ENCODE data around the gene HS3ST3A1. TPM values are rescaled to one million over a fixed set of nuclear protein-coding genes. Genes with fewer than 3 reads are reported as not detected.

HS3ST3A1 gene
- total RNA-seq, 1 donor, result 2.4 TPM

- no peak for DNase-seq (ENCODE audit: low read depth in 2 of 3, low spot score in 2 of 3)
Observed at GRCh38 chr17:13598353-13599167, 3.2 kb downstream of the HS3ST3A1 start.

DNA sequence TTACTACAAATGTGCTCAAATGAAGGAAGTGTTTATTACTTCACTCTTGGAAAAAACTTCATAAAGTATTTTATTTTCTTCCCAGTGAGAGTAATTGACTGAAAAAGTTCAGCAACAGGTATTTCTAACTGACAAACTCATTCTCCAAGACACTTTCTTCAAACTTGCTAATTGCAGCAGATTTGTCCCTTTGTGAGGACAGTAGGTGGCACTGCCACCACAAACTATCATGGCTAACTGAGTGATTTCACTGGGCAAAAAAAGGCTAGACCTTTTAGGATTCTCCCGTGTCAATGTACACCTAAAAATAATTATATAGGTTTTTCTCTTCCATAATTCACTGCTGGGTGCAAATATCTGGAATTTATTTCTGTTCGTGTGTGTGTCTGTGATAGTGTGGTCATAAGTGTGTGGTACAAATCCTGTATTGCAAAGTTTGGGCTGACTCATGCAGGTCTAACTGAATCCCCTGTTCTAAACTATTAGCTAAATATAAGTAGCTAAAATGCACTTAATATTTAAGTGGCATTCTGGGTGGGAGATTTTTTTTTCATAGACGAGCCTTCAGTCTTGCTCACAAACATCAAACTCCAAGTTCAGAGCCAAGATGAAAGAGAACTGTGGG is 3.9 kb downstream of the HS3ST3A1 start:
- peak in 1 of 3 donors; percentile 65 for DNase-seq (ENCODE audit: low read depth in 2 of 3, low spot score in 2 of 3)

- DNase-seq (ENCODE audit: low read depth in 2 of 3, low spot score in 2 of 3), result no peak
Observed at GRCh38 chr17:13596241-13596923, 5.3 kb downstream of the HS3ST3A1 start.

DNA sequence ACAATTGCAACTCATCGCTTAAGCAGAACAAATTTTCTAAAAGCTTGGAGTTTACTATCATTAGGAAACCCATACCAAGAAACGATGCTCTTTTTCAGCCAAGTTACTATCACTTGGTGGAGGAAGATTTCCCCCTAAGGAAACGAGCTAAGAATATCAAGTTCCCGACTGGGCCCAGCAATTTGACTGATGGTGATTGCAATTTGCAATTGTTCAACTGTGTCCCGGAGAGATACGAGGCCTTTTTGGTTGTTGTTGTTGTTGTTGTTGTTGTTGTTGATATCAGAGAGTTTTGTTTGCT is 6.2 kb downstream of the HS3ST3A1 start:
- no peak for DNase-seq (ENCODE audit: low read depth in 2 of 3, low spot score in 2 of 3)

DNA sequence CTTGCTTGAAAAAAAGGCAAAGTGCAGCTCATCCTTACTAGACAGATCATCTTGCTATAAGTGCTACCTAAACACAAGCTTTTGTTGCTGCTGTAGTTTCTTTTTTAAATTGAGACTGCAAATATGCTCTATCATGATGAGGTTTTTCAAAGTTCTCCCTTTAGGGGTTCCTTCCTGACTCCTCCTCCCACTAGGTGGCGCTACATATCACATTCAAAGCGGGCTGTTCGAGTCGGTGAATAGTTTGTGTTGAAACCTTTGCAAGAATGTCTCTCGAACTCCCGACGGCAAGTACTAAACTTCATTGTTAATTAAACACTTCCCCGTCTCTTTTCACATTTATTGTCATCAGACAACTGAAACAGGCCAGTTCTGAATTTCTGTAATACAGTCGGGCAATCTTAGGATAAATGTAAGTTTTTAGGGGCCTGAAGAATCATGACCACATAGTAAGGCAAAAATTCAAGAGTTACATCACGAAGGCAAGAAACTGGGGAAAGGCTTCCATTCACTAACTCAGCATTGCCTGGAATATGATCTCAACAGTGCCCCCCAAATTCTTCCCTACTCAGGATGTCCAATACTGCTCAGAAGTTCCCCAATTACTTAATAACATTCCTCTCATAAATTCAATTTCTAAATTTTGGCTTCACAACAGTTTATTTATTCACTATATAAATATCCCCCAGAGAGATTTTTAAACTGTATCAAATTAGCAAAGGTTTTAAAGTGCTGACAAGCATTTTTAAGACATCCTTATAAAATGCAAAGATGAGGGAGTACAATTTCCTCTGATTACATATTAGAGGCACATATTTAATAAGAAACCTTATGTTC is 6.7 kb downstream of the HS3ST3A1 start:
- peak; percentile 55 to 95 (median 84) for DNase-seq (ENCODE audit: low read depth in 2 of 3, low spot score in 2 of 3)

DNA sequence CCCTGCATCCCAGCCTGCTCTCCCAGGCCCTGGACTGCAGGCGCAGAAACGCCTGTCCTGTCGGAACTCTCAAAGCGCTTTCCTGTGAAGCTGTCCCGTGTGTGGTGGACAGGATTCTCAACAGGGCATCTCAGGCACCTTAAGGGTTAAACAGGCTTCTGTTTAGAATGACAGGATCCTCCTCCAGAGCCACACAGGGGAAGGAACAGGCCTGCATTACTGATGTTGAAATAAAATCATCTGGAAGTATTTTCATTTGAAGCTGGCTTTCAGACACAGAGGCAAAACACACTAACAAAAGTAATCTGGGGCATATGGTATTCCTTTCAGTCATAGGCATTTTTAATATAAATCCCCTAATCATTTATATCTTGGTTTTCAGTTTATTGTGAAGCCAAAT is 7.4 kb downstream of the HS3ST3A1 start:
- DNase-seq (ENCODE audit: low read depth in 2 of 3, low spot score in 2 of 3), result no peak

GRCh38 chr17:13593757-13594156 is 8.0 kb downstream of the HS3ST3A1 start:
- no peak for DNase-seq (ENCODE audit: low read depth in 2 of 3, low spot score in 2 of 3)

GRCh38 chr17:13593021-13593751 is 8.5 kb downstream of the HS3ST3A1 start:
- DNase-seq (ENCODE audit: low read depth in 2 of 3, low spot score in 2 of 3), result no peak

DNA sequence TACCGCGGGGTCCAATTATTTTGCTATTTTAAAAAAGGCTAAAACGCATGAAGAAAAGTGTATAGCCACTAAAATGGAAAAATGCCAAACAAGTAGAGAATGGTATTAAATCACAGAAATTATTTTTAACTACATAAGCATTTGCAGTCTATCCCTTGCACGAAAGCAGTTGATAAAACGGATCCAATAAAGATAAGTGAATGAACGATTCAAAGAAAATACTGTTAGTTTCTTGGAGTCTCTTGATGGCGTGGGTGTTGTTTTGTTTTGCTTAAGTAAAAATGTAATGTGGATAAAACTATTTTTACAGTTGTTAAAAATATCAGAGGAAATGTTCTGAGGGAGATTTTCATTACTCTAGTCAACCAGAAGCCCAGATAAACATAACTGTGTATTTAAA is 9.3 kb downstream of the HS3ST3A1 start:
- DNase-seq (ENCODE audit: low read depth in 2 of 3, low spot score in 2 of 3), result no peak

DNA sequence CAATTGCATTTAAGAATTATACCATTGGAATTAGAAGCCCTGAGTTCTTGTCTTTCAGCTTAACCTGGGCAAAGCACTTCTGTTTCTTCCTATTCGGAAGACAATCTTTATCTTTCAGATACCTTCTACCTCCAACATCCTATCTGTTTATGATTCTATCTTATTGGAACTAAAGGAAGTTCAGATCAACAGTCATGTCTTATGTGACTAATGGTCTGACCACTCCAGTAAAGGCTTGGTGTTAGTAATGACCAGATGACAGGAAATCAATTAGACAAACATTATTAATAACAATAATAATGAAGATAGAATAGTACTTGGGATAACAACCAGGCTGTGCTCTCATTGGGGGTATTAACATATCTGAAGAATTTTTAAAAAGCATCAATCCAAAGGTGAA is 11.3 kb downstream of the HS3ST3A1 start:
- no peak for DNase-seq (ENCODE audit: low read depth in 2 of 3, low spot score in 2 of 3)

DNA sequence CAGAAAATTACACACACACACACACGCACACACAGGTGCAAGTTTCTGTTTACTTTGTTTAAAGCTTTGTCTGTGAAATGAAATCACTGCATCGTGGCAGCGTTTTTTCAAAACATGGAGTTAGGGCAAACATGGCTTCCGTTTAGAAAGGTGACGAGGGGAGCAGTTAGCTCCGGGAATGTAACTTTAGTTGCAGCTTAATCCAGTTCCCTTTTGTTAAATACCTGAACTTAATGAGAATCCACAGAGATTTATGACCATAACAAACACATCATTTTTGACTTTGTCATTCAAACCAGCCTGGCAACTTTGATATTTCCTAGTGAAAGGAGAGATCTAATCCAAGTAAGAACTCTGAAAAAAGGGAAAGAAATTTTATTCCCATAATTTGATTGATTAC is 12.1 kb downstream of the HS3ST3A1 start:
- DNase-seq (ENCODE audit: low read depth in 2 of 3, low spot score in 2 of 3), result no peak

DNA sequence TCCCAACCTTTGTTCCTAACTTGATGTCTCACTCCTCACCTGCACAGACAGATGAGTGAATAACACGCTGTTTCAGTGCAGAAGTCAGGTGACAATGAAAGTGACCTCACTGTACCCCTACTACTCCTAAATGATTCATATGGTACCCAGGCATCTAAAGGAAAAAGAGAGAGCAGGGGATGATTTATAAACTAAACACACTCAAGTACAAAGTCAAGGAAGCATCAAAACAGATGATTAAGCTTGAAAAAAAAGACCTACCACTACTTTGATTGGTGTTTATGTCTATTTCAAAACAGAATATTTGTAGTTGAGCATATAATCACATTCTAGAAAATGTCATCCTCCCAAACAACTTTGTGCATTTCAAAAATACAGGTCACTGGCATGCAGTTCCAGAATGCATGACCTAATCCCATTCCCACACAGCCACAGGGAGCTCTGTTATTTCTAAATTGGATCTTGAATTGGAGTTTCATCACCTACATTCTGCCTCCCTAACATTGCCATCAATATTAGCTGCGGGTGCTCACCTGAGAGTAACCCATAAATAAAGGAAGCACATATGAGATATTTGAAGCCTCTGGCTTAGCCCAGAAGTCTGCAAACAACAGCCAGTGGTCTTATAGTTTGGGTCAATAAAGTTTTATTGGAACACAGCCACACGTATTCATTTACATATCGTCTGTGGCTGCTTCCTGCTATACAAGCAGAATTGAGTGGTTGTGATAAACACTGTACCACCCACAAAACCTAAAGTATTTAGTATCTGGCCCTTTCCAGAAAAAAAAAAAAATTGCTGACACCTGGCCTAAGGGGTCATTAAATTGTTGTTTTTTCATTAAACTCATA is 14.0 kb downstream of the HS3ST3A1 start:
- DNase-seq (ENCODE audit: low read depth in 2 of 3, low spot score in 2 of 3), result no peak

DNA sequence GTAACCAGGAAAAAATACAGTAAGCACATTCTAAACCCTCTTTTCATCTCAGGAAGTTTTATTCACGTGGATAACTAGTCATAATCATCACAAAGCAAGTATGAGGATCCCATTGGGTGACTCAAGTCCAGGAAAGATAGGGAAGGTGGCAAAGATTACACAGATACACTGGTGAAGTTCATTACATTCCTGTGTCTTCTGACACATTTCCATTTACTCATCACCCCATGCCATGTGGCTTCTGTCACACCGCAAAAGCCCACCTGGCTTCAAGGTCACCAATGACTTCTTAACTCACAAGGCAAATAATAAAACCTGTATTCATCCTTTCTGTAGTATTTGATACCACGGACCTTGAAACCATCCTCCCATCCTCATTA is 17.0 kb downstream of the HS3ST3A1 start:
- no peak for DNase-seq (ENCODE audit: low read depth in 2 of 3, low spot score in 2 of 3)

GRCh38 chr17:13583996-13584700 is 17.6 kb downstream of the HS3ST3A1 start:
- DNase-seq (ENCODE audit: low read depth in 2 of 3, low spot score in 2 of 3), result no peak

- DNase-seq (ENCODE audit: low read depth in 2 of 3, low spot score in 2 of 3), result no peak
Observed at GRCh38 chr17:13582776-13583547, 18.8 kb downstream of the HS3ST3A1 start.

DNA sequence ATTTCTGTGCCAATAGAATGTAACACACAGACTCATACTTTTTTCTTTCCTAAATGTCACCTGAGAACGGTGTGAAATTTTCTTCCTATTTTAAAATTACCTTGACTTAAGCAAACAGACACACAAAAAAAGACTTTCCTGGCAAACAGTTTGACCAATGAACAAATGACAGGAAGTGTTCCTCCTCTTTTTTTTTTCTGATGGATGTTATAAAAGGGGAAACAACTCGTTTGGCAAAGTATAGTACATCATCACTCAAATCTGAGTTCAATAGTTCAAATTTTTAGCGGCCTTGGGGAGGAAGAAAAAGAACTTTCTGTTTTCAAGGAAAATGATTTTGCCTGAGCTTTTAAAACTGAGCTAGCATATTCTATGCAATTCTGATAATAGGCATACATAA is 19.8 kb downstream of the HS3ST3A1 start:
- DNase-seq (ENCODE audit: low read depth in 2 of 3, low spot score in 2 of 3), result no peak

GRCh38 chr17:13580790-13581189 is 20.9 kb downstream of the HS3ST3A1 start:
- no peak for DNase-seq (ENCODE audit: low read depth in 2 of 3, low spot score in 2 of 3)

Data from hematopoietic multipotent progenitor cell (in vitro differentiated cells).